Measurements from ENCODE around the gene SLC1A4. TPM values are rescaled to one million over a fixed set of nuclear protein-coding genes. Genes with fewer than 3 reads are reported as not detected.
"Not testable (repeated sequence)": the region's sequence is repeated elsewhere in the genome, so short reads cannot be mapped to it uniquely, and the experiment has no call there.

The SLC1A4 gene
- total RNA-seq, 2 experiments from 2014 or later, result 26.8 to 27.0 TPM

- no peak overlapping the region for H3K27ac Mint-ChIP-seq
- peaks cover 5% of the 10 kb centered on the region for H3K4me1 Mint-ChIP-seq
- POLR2A ChIA-PET, result no interaction called here
- no peak for DNase-seq
- peaks cover 8% of the 10 kb centered on the region for H3K9me3 Mint-ChIP-seq
- no peaks in the 10 kb centered on the region for H3K27me3 Mint-ChIP-seq
- ATAC-seq (ENCODE audit: low read depth), result no peak
- H3K36me3 Mint-ChIP-seq, result peaks cover 5% of the 10 kb centered on the region
- no peak overlapping the region for H3K4me3 Mint-ChIP-seq
Observed at GRCh38 chr2:64952096-64952495, 37.1 kb upstream of the SLC1A4 start.

DNA sequence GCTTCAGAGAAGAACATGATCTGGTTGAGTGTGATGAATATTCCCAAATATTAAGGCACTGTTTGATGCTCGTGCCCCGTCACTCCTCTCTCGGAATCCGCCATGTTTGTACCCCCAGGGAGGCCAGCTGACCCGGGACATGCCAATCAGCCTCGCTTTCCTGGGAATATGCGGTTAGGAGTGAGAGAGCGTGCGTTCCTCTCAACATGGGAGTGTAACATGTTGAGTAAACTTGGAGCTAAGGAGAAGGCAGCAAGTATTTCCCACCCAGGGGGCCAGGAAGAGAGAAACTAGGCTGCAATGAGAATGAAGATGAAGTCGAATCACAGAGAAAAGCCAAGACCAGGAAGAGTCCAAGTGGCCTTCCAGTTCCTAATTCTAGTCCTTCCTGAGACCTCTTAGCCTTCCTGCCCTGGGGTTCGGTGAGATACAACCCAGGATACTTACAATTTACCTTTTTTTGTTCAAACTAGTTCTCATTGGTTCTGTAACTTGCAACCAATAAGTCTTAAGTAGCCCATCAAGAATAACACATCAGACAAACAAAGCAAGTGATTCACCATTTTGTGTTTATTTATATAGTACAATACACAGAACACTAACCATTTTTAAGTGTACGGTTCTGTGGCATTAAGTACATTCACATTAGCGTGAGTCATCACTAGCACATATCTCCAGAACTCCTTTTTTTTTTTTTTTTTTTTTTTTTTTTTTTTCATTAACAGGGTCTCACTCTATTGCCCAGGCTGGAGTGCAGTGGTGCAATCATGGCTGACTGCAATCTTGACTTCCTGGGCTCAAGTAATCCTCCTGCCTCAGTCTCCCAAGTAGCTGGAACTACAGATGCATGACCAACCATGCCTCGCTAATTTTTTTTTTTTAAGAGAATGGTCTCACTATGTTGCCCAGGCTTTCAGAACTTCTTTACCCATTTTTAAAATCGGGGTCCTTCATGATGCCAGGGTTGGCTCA lies 36.4 kb upstream of the SLC1A4 start:
- no peak overlapping the region for H3K4me3 Mint-ChIP-seq
- POLR2A ChIA-PET, result no interaction called here
- H3K36me3 Mint-ChIP-seq, result peaks cover 4% of the 10 kb centered on the region
- H3K9me3 Mint-ChIP-seq, result peaks cover 8% of the 10 kb centered on the region
- no peak overlapping the region for H3K27ac Mint-ChIP-seq
- DNase-seq, result no peak
- H3K27me3 Mint-ChIP-seq, result no peaks in the 10 kb centered on the region
- no peak for ATAC-seq (ENCODE audit: low read depth)
- H3K4me1 Mint-ChIP-seq, result peaks cover 3% of the 10 kb centered on the region

- Mint-ChIP-seq H3K27me3 (no peaks in the 10 kb centered on the region), H3K4me1 (peaks cover 3% of the 10 kb centered on the region), H3K4me3 (no peak overlapping the region), H3K27ac (no peak overlapping the region), H3K36me3 (peaks cover 1% of the 10 kb centered on the region), H3K9me3 (peaks cover 8% of the 10 kb centered on the region)
- POLR2A ChIA-PET, result no interaction called here
- ATAC-seq (ENCODE audit: low read depth) (no peak), DNase-seq (no peak)
Observed at GRCh38 chr2:64955467-64955866, 33.7 kb upstream of the SLC1A4 start.

- Mint-ChIP-seq H3K4me1 (peaks cover 3% of the 10 kb centered on the region), H3K4me3 (no peak overlapping the region), H3K27me3 (no peaks in the 10 kb centered on the region), H3K9me3 (peaks cover 8% of the 10 kb centered on the region), H3K27ac (no peak overlapping the region), H3K36me3 (peaks cover 1% of the 10 kb centered on the region)
- POLR2A ChIA-PET, result interaction anchor here (1.2 kb wide), 1 partner anchor 11 kb away, joined by 3 read pairs; no protein-coding TSS in a partner anchor
- ATAC-seq (ENCODE audit: low read depth) (no peak), DNase-seq (no peak)
Observed at GRCh38 chr2:64957109-64957903, 31.9 kb upstream of the SLC1A4 start.

DNA sequence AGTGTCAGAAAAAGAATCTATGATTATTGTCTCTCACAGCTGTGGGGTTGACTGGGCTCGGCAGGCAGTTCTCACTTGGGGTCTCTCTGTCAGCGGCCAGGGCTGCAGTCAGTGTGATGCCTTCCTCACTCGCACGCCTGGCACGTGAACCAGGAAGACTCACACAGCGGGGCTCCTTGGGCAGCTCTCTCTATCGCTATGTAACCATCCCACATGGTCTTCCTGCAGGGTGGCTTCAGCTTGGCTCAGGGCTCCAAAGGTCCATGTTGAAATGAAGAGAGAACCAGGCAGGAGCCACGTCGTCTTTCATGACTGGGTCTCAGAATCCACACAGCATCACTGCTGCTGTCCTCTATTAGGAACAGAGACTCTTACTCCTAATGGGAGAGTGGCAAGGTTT lies 30.6 kb upstream of the SLC1A4 start:
- DNase-seq (no peak), ATAC-seq (ENCODE audit: low read depth) (no peak)
- Mint-ChIP-seq H3K27ac (no peak overlapping the region), H3K36me3 (peaks cover 1% of the 10 kb centered on the region), H3K27me3 (no peaks in the 10 kb centered on the region), H3K9me3 (peaks cover 8% of the 10 kb centered on the region), H3K4me1 (peaks cover 3% of the 10 kb centered on the region), H3K4me3 (no peak overlapping the region)
- POLR2A ChIA-PET, result interaction anchor here (0.7 kb wide), 1 partner anchor 1090 kb away, joined by 4 read pairs; no protein-coding TSS in a partner anchor

GRCh38 chr2:64960819-64961218 lies 28.4 kb upstream of the SLC1A4 start:
- Mint-ChIP-seq H3K4me3 (no peak overlapping the region), H3K4me1 (peaks cover 3% of the 10 kb centered on the region), H3K27me3 (no peaks in the 10 kb centered on the region), H3K27ac (no peak overlapping the region), H3K36me3 (no peaks in the 10 kb centered on the region), H3K9me3 (no peaks in the 10 kb centered on the region)
- POLR2A ChIA-PET, result no interaction called here
- DNase-seq (no peak), ATAC-seq (ENCODE audit: low read depth) (no peak)

- H3K9me3 Mint-ChIP-seq; H3K36me3 Mint-ChIP-seq; H3K4me3 Mint-ChIP-seq; ATAC-seq (ENCODE audit: low read depth); H3K27ac Mint-ChIP-seq; POLR2A ChIA-PET; H3K27me3 Mint-ChIP-seq; DNase-seq; H3K4me1 Mint-ChIP-seq: not testable (repeated sequence)
Observed at GRCh38 chr2:64963138-64963537, 26.1 kb upstream of the SLC1A4 start.

DNA sequence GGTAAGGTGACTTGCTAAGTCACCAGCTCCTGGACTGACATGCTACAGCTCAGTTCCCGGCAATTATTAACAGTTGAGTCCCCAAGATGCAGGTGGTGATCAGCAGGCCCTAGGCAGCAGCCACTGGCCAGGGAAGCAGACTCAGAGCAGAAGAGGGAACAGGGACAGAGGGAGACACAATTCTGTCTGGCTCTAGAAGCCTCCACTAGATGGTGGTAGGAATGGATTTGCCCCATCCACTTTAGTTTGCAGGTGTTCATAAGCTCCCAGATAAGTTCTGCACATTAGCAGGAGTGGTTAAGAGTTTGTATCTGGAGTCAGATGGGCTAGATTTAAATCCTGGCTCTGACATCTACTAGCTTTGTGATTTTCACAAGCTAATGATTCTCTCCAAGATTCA lies 25.5 kb upstream of the SLC1A4 start:
- Mint-ChIP-seq H3K27me3 (no peaks in the 10 kb centered on the region), H3K4me3 (no peak overlapping the region), H3K27ac (no peak overlapping the region), H3K4me1 (peaks cover 2% of the 10 kb centered on the region), H3K9me3 (no peaks in the 10 kb centered on the region), H3K36me3 (peaks cover 2% of the 10 kb centered on the region)
- ATAC-seq (ENCODE audit: low read depth), result no peak
- POLR2A ChIA-PET, result no interaction called here
- no peak for DNase-seq

DNA sequence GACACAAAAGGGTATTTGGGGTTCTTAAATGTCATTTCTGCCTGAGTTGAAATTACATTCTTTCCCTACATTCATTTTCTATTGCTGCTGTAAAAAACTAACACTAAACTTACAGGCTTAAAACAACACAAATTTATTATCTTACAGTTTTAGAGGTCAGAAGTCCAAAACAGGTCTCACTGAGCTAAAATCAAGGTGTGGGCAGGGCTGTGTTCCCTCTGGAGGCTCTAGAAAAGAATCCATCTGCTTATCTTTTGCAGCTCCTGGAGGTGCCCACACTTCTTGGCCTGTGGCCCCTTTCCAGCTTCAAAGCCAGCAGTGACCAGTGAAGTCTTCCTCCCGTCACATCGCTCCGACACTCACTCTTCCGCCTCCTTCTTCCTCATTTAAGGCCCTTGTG lies 23.2 kb upstream of the SLC1A4 start:
- POLR2A ChIA-PET, result no interaction called here
- Mint-ChIP-seq H3K36me3 (peaks cover 2% of the 10 kb centered on the region), H3K4me3 (no peak overlapping the region)

GRCh38 chr2:64966839-64967238 lies 22.4 kb upstream of the SLC1A4 start:
- POLR2A ChIA-PET, result no interaction called here

More for the DNA sequence above, 23.2 kb upstream of the SLC1A4 start:
- Mint-ChIP-seq H3K27me3 (no peaks in the 10 kb centered on the region), H3K9me3 (no peaks in the 10 kb centered on the region), H3K27ac (no peak overlapping the region), H3K4me1 (no peaks in the 10 kb centered on the region)
- ATAC-seq (ENCODE audit: low read depth) (no peak), DNase-seq (no peak)

DNA sequence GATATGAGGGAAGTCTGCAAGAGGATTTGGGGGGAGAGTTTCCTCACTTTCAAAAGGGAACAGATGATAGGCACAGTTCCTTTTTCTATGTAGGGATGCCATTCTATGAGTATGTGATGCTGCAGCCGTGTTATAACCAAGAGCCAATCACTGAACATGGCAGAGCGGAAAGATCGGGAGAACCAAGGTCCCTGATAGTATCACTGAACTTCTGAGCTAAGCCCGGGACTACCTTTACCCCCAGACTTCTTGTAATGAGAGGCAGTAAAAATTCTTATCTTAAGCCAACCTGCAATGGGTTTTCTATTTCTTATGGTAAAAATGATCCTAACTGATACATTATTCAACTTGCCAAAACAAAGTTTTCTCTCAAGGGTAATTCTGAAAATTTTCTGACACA lies 21.6 kb upstream of the SLC1A4 start:
- POLR2A ChIA-PET, result no interaction called here
- ATAC-seq (ENCODE audit: low read depth) (no peak), DNase-seq (no peak)
- Mint-ChIP-seq H3K36me3 (peaks cover 2% of the 10 kb centered on the region), H3K4me3 (no peak overlapping the region), H3K4me1 (no peaks in the 10 kb centered on the region), H3K27me3 (no peaks in the 10 kb centered on the region), H3K27ac (no peak overlapping the region), H3K9me3 (no peaks in the 10 kb centered on the region)

More at GRCh38 chr2:64966839-64967238, 22.4 kb upstream of the SLC1A4 start:
- H3K36me3 Mint-ChIP-seq, result peaks cover 2% of the 10 kb centered on the region
- H3K4me1 Mint-ChIP-seq, result no peaks in the 10 kb centered on the region
- ATAC-seq (ENCODE audit: low read depth) (no peak), DNase-seq (no peak)
- no peaks in the 10 kb centered on the region for H3K9me3 Mint-ChIP-seq
- no peak overlapping the region for H3K27ac Mint-ChIP-seq
- H3K27me3 Mint-ChIP-seq, result no peaks in the 10 kb centered on the region
- no peak overlapping the region for H3K4me3 Mint-ChIP-seq

- H3K27me3 Mint-ChIP-seq, H3K27ac Mint-ChIP-seq, POLR2A ChIA-PET: not testable (repeated sequence)
Observed at GRCh38 chr2:64969086-64969485, 20.1 kb upstream of the SLC1A4 start.

GRCh38 chr2:64970495-64970894 lies 18.7 kb upstream of the SLC1A4 start:
- no peak overlapping the region for H3K27ac Mint-ChIP-seq
- no peak overlapping the region for H3K4me3 Mint-ChIP-seq
- DNase-seq (no peak), ATAC-seq (ENCODE audit: low read depth) (no peak)
- no peaks in the 10 kb centered on the region for H3K9me3 Mint-ChIP-seq
- POLR2A ChIA-PET, result no interaction called here
- peaks cover 2% of the 10 kb centered on the region for H3K36me3 Mint-ChIP-seq
- H3K27me3 Mint-ChIP-seq, result peaks cover 6% of the 10 kb centered on the region
- no peaks in the 10 kb centered on the region for H3K4me1 Mint-ChIP-seq

More at GRCh38 chr2:64969086-64969485, 20.1 kb upstream of the SLC1A4 start:
- not testable (repeated sequence) for H3K9me3 Mint-ChIP-seq; H3K4me3 Mint-ChIP-seq; H3K4me1 Mint-ChIP-seq; H3K36me3 Mint-ChIP-seq; ATAC-seq (ENCODE audit: low read depth); DNase-seq

Data from activated naive CD8-positive, alpha-beta T cell treated with anti-CD3 and anti-CD28 coated beads, Interleukin-2, amount 10 ng/mL, durations not matched to agents 7 days and 5 days (primary cell).